Measurements from ENCODE around the gene CUTA.

Gene CUTA

DNA sequence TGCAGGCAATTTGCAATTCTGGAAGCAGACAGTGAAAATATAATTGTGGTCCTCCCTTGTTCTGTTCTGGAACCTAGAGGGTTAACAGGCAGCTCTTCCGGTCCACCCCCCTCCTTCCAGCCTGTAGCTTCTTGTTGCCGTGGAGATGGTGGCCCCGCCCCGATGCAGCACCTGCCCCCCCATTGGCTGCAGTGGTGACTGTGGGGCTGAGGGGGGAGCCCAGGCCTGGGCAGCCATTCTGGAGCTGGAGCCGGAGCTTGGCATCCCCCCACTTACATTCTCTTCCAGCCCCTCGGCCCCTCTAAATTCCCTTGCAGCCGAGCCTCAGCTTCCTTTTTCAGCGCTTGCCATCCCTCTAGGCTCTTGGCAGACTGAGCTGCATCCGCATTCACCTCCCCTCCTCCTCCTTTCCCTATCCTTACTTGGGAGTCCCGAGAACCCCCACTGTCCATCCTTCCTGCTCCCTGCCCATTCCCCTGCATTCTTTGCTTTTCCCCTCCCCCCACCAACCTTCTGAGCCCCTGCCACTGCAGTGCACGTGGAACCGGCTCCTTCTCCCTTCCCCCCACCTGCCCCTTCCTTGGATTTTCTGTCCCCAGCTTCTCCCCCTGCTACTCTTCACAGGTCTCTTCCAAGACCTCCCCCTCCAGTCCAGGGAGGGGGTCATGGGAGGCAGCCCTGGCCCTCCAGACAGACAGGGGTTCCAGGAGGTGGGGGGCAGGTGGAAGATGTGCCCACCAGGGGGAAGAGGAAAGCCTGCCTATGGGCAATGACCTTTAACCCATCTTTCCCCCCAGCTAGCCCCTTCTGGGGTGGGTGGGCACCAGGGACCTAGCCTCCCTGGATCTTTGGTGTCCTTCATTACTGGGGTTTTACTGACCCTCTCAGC lies 13.3 kb upstream of the CUTA start (continued):
- TF ChIP-seq ZNF184 (tag by site-specific recombination; IDR thresholded peaks at IDR 0.05) (no peak), HOXC10 (CRISPR knock-in tag; IDR thresholded peaks at IDR 0.05) (no peak), GLI4 (tag by site-specific recombination; IDR thresholded peaks at IDR 0.05) (no peak), PRDM1 (tag by site-specific recombination; IDR thresholded peaks at IDR 0.05) (peak; percentile 40; the same call in 1 of the 2 replicates), ZNF266 (tag by site-specific recombination; IDR thresholded peaks at IDR 0.05; ENCODE audit: low read depth) (no peak), ZNF621 (tag by site-specific recombination; IDR thresholded peaks at IDR 0.05) (no peak), ZNF24 (tag by site-specific recombination; IDR thresholded peaks at IDR 0.05) (no peak), ZBTB7A (tag by site-specific recombination; IDR thresholded peaks at IDR 0.05; ENCODE audit: low read depth) (no peak), ZBTB21 (tag by site-specific recombination; IDR thresholded peaks at IDR 0.05) (no peak), ZNF548 (tag by site-specific recombination; IDR thresholded peaks at IDR 0.05) (no peak), ZNF324 (tag by site-specific recombination; IDR thresholded peaks at IDR 0.05) (no peak), ZSCAN16 (tag by site-specific recombination; IDR thresholded peaks at IDR 0.05) (no peak), ZXDB (tag by site-specific recombination; IDR thresholded peaks at IDR 0.05) (0 out of 2 replicates have a peak, but pooled peaks have one; percentile 51), ZNF169 (tag by site-specific recombination; IDR thresholded peaks at IDR 0.05) (no peak), ZNF23 (tag by site-specific recombination; IDR thresholded peaks at IDR 0.05; ENCODE audit: borderline replicate concordance) (no peak), SP2 (tag by site-specific recombination; IDR thresholded peaks at IDR 0.05) (peak; percentile 54), ZNF311 (tag by site-specific recombination; IDR thresholded peaks at IDR 0.05; ENCODE audit: borderline replicate concordance) (no peak), OSR2 (tag by site-specific recombination; IDR thresholded peaks at IDR 0.05) (no peak), ZNF426 (tag by site-specific recombination; IDR thresholded peaks at IDR 0.05) (no peak), ZNF510 (tag by site-specific recombination; IDR thresholded peaks at IDR 0.05; ENCODE audit: insufficient replicate concordance) (no peak), ZNF830 (tag by site-specific recombination; IDR thresholded peaks at IDR 0.05; ENCODE audit: low read depth) (no peak), HOXA7 (CRISPR knock-in tag; IDR thresholded peaks at IDR 0.05; ENCODE audit: borderline replicate concordance) (no peak), ZNF211 (tag by site-specific recombination; IDR thresholded peaks at IDR 0.05; ENCODE audit: low read depth) (no peak), KLF8 (tag by site-specific recombination; IDR thresholded peaks at IDR 0.05) (no peak), ZNF302 (tag by site-specific recombination; IDR thresholded peaks at IDR 0.05; ENCODE audit: low read depth) (no peak), ZNF394 (tag by site-specific recombination; IDR thresholded peaks at IDR 0.05; ENCODE audit: borderline replicate concordance) (peak; percentile 99), ZBTB1 (tag by site-specific recombination; IDR thresholded peaks at IDR 0.05) (no peak), ZNF174 (tag by site-specific recombination; IDR thresholded peaks at IDR 0.05) (no peak), ZIC2 (tag by site-specific recombination; IDR thresholded peaks at IDR 0.05) (no peak; the same call in 1 of the 2 replicates)
- TF ChIP-seq, protein P1, sequence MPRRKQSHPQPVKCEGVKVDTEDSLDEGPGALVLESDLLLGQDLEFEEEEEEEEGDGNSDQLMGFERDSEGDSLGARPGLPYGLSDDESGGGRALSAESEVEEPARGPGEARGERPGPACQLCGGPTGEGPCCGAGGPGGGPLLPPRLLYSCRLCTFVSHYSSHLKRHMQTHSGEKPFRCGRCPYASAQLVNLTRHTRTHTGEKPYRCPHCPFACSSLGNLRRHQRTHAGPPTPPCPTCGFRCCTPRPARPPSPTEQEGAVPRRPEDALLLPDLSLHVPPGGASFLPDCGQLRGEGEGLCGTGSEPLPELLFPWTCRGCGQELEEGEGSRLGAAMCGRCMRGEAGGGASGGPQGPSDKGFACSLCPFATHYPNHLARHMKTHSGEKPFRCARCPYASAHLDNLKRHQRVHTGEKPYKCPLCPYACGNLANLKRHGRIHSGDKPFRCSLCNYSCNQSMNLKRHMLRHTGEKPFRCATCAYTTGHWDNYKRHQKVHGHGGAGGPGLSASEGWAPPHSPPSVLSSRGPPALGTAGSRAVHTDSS (tag by site-specific recombination; IDR thresholded peaks at IDR 0.05), result no peak
- TF ChIP-seq, protein P2, sequence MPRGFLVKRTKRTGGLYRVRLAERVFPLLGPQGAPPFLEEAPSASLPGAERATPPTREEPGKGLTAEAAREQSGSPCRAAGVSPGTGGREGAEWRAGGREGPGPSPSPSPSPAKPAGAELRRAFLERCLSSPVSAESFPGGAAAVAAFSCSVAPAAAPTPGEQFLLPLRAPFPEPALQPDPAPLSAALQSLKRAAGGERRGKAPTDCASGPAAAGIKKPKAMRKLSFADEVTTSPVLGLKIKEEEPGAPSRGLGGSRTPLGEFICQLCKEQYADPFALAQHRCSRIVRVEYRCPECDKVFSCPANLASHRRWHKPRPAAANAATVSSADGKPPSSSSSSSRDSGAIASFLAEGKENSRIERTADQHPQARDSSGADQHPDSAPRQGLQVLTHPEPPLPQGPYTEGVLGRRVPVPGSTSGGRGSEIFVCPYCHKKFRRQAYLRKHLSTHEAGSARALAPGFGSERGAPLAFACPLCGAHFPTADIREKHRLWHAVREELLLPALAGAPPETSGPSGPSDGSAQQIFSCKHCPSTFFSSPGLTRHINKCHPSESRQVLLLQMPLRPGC (tag by site-specific recombination; IDR thresholded peaks at IDR 0.05), result no peak
- TF ChIP-seq, protein P3, sequence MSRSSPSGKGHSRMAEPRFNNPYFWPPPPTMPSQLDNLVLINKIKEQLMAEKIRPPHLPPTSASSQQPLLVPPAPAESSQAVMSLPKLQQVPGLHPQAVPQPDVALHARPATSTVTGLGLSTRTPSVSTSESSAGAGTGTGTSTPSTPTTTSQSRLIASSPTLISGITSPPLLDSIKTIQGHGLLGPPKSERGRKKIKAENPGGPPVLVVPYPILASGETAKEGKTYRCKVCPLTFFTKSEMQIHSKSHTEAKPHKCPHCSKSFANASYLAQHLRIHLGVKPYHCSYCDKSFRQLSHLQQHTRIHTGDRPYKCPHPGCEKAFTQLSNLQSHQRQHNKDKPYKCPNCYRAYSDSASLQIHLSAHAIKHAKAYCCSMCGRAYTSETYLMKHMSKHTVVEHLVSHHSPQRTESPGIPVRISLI (tag by site-specific recombination; IDR thresholded peaks at IDR 0.05), result no peak
- TF ChIP-seq, protein P4, sequence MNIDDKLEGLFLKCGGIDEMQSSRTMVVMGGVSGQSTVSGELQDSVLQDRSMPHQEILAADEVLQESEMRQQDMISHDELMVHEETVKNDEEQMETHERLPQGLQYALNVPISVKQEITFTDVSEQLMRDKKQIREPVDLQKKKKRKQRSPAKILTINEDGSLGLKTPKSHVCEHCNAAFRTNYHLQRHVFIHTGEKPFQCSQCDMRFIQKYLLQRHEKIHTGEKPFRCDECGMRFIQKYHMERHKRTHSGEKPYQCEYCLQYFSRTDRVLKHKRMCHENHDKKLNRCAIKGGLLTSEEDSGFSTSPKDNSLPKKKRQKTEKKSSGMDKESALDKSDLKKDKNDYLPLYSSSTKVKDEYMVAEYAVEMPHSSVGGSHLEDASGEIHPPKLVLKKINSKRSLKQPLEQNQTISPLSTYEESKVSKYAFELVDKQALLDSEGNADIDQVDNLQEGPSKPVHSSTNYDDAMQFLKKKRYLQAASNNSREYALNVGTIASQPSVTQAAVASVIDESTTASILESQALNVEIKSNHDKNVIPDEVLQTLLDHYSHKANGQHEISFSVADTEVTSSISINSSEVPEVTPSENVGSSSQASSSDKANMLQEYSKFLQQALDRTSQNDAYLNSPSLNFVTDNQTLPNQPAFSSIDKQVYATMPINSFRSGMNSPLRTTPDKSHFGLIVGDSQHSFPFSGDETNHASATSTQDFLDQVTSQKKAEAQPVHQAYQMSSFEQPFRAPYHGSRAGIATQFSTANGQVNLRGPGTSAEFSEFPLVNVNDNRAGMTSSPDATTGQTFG (tag by site-specific recombination; IDR thresholded peaks at IDR 0.05; ENCODE audit: borderline replicate concordance), result no peak

Data from HEK293 (cell line).